ENCODE results near the gene PDXDC1. TPM values are rescaled to one million over a fixed set of nuclear protein-coding genes. Genes with fewer than 3 reads are reported as not detected.
"Not testable (repeated sequence)": the region's sequence is repeated elsewhere in the genome, so short reads cannot be mapped to it uniquely, and the experiment has no call there.

PDXDC1 gene
- total RNA-seq, 1 experiment from 2014 or later, result 101 TPM

- DNase-seq (ENCODE audit: low read depth); in situ Hi-C loops (cut with HindIII; ENCODE audit: low pct_unique_long_range_greater_than_20kb, low sequenced_read_pairs): not testable (repeated sequence)
These were observed 75.6 kb downstream of the PDXDC1 start for GRCh38 chr16:15050440-15050839.

GRCh38 chr16:15051387-15051951 lies 76.6 kb downstream of the PDXDC1 start:
- no peak for DNase-seq (ENCODE audit: low read depth)
- in situ Hi-C loops (cut with HindIII; ENCODE audit: low pct_unique_long_range_greater_than_20kb, low sequenced_read_pairs), result no loop called here

GRCh38 chr16:15052747-15053476 lies 78.1 kb downstream of the PDXDC1 start:
- in situ Hi-C loops (cut with HindIII; ENCODE audit: low pct_unique_long_range_greater_than_20kb, low sequenced_read_pairs), result no loop called here
- DNase-seq (ENCODE audit: low read depth), result no peak

GRCh38 chr16:15053904-15054303 lies 79.1 kb downstream of the PDXDC1 start:
- no peak for DNase-seq (ENCODE audit: low read depth)
- in situ Hi-C loops (cut with HindIII; ENCODE audit: low pct_unique_long_range_greater_than_20kb, low sequenced_read_pairs), result no loop called here

GRCh38 chr16:15054357-15055140 lies 79.7 kb downstream of the PDXDC1 start:
- in situ Hi-C loops (cut with HindIII; ENCODE audit: low pct_unique_long_range_greater_than_20kb, low sequenced_read_pairs), result no loop called here
- no peak for DNase-seq (ENCODE audit: low read depth)

GRCh38 chr16:15055141-15056053 lies 80.6 kb downstream of the PDXDC1 start:
- in situ Hi-C loops (cut with HindIII; ENCODE audit: low pct_unique_long_range_greater_than_20kb, low sequenced_read_pairs), result no loop called here
- DNase-seq (ENCODE audit: low read depth), result no peak

- in situ Hi-C loops (cut with HindIII; ENCODE audit: low pct_unique_long_range_greater_than_20kb, low sequenced_read_pairs), result no loop called here
- no peak for DNase-seq (ENCODE audit: low read depth)
These were observed 83.0 kb downstream of the PDXDC1 start for GRCh38 chr16:15057681-15058417.

- DNase-seq (ENCODE audit: low read depth), result no peak
- in situ Hi-C loops (cut with HindIII; ENCODE audit: low pct_unique_long_range_greater_than_20kb, low sequenced_read_pairs), result no loop called here
These were observed 84.5 kb downstream of the PDXDC1 start for GRCh38 chr16:15059324-15059723.

- peak; percentile 58 for DNase-seq (ENCODE audit: low read depth)
- in situ Hi-C loops (cut with HindIII; ENCODE audit: low pct_unique_long_range_greater_than_20kb, low sequenced_read_pairs), result not testable (repeated sequence)
These were observed 87.4 kb downstream of the PDXDC1 start for GRCh38 chr16:15062085-15062810.

GRCh38 chr16:15065961-15066360 lies 91.1 kb downstream of the PDXDC1 start:
- DNase-seq (ENCODE audit: low read depth); in situ Hi-C loops (cut with HindIII; ENCODE audit: low pct_unique_long_range_greater_than_20kb, low sequenced_read_pairs): not testable (repeated sequence)

GRCh38 chr16:15066690-15067089 lies 91.9 kb downstream of the PDXDC1 start:
- DNase-seq (ENCODE audit: low read depth); in situ Hi-C loops (cut with HindIII; ENCODE audit: low pct_unique_long_range_greater_than_20kb, low sequenced_read_pairs): not testable (repeated sequence)

- in situ Hi-C loops (cut with HindIII; ENCODE audit: low pct_unique_long_range_greater_than_20kb, low sequenced_read_pairs); DNase-seq (ENCODE audit: low read depth): not testable (repeated sequence)
These were observed 96.2 kb downstream of the PDXDC1 start for GRCh38 chr16:15071013-15071412.

- in situ Hi-C loops (cut with HindIII; ENCODE audit: low pct_unique_long_range_greater_than_20kb, low sequenced_read_pairs), result not testable (repeated sequence)
- peak; percentile 47 for DNase-seq (ENCODE audit: low read depth)
These were observed 97.3 kb downstream of the PDXDC1 start for GRCh38 chr16:15071916-15072769.

GRCh38 chr16:15073101-15073500 lies 98.3 kb downstream of the PDXDC1 start:
- no peak for DNase-seq (ENCODE audit: low read depth)
- in situ Hi-C loops (cut with HindIII; ENCODE audit: low pct_unique_long_range_greater_than_20kb, low sequenced_read_pairs), result no loop called here

GRCh38 chr16:15076161-15076560 lies 101.3 kb downstream of the PDXDC1 start:
- DNase-seq (ENCODE audit: low read depth); in situ Hi-C loops (cut with HindIII; ENCODE audit: low pct_unique_long_range_greater_than_20kb, low sequenced_read_pairs): not testable (repeated sequence)

GRCh38 chr16:15080883-15081282 lies 106.1 kb downstream of the PDXDC1 start:
- in situ Hi-C loops (cut with HindIII; ENCODE audit: low pct_unique_long_range_greater_than_20kb, low sequenced_read_pairs), result not testable (repeated sequence)

More at GRCh38 chr16:15080883-15081282, 106.1 kb downstream of the PDXDC1 start:
- DNase-seq (ENCODE audit: low read depth), result not testable (repeated sequence)
